Measurements from ENCODE around the gene SPTBN5. TPM values are rescaled to one million over a fixed set of nuclear protein-coding genes. Genes with fewer than 3 reads are reported as not detected.

SPTBN5 gene
- total RNA-seq, 1 donor from 2014 or later, result 0.17 TPM

DNA sequence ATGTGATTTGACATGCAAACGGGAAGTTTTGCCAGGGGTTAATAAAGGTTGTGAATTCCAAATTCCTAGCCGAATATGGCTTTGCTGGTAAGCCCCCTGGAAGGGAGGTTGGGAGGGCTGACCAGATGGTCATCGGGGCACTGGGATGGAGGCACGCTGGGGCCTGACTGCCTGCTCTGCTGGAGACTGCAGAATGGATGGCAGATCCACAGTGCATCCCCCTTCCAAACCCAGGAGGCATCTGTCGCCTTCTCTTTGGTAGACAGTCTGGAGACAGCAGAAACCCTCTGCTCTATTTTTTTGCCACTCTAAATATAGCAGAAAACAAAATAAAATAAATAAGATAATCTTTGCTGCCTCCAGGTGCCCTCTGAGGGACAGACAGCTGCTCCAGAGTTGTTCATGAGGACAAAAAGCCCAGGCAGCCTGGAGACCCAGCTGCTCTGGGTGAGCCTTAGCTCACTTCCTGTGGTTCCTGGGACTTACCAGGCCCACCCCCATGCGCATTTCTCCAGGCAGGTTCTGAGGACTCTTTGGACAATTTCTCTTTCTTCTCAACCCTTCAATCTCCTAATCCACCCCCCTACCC is 6.1 kb upstream of the SPTBN5 start:
- no peak for DNase-seq (ENCODE audit: low read depth)
- H3K36me3 ChIP-seq (ENCODE audit: control insufficient read depth, insufficient read depth, low read length), result no peaks in the 10 kb centered on the region
- TF ChIP-seq, protein P1, sequence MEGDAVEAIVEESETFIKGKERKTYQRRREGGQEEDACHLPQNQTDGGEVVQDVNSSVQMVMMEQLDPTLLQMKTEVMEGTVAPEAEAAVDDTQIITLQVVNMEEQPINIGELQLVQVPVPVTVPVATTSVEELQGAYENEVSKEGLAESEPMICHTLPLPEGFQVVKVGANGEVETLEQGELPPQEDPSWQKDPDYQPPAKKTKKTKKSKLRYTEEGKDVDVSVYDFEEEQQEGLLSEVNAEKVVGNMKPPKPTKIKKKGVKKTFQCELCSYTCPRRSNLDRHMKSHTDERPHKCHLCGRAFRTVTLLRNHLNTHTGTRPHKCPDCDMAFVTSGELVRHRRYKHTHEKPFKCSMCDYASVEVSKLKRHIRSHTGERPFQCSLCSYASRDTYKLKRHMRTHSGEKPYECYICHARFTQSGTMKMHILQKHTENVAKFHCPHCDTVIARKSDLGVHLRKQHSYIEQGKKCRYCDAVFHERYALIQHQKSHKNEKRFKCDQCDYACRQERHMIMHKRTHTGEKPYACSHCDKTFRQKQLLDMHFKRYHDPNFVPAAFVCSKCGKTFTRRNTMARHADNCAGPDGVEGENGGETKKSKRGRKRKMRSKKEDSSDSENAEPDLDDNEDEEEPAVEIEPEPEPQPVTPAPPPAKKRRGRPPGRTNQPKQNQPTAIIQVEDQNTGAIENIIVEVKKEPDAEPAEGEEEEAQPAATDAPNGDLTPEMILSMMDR (IDR thresholded peaks at IDR 0.05; ENCODE audit: insufficient read depth, low read length, poor library complexity, severe bottlenecking), result no peak
- H3K4me3 ChIP-seq (ENCODE audit: low read depth, low read length), result no peak overlapping the region
- H3K27me3 ChIP-seq (ENCODE audit: control insufficient read depth, insufficient read depth, low read length), result no peaks in the 10 kb centered on the region

DNA sequence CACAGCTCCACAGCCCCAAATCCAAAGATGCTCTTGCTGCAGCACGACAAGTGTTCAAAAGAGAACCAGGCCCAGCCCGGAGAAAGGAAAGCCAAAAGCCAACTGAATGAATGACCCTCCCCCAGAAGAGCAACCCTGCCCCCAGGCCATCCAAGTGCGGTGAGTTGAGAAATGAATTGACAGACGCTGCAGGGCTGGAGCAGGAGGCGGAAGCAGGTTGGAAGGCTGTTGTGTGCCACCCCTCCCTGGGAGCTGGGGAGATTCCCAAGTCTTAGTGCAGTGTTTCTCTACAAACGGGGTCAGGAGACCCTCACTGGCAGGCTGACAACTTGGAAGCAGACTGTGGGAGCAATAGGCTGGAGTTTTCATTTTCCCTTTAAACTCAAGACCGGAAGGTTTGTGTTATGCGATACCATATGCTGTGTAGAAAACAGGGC is 3.5 kb upstream of the SPTBN5 start:
- no peaks in the 10 kb centered on the region for H3K27me3 ChIP-seq (ENCODE audit: control insufficient read depth, insufficient read depth, low read length)
- no peak overlapping the region for H3K4me3 ChIP-seq (ENCODE audit: low read depth, low read length)
- no peak for DNase-seq (ENCODE audit: low read depth)
- H3K36me3 ChIP-seq (ENCODE audit: control insufficient read depth, insufficient read depth, low read length), result no peaks in the 10 kb centered on the region
- TF ChIP-seq, protein P1 (IDR thresholded peaks at IDR 0.05; ENCODE audit: insufficient read depth, low read length, poor library complexity, severe bottlenecking), result no peak

DNA sequence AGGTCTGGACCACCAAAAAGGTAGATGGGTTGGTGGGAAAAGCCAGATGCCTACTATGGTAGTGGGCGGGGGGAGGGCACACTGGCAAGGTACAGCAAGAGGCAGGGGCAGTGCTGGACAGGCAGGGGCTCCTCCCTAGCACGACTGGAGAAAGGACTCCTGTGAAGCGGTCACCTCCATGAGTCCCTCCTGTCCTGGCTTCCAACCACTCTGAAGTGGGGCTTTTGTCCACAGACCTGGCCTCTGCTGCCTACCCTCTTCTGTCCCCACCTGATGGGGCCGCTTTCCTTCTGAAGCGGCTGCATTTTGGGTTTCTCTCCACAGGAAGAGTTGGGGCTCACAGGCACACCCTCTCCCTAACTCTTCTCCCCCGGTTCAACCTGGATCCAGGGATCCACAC is 2.7 kb upstream of the SPTBN5 start:
- no peaks in the 10 kb centered on the region for H3K36me3 ChIP-seq (ENCODE audit: control insufficient read depth, insufficient read depth, low read length)
- no peak overlapping the region for H3K4me3 ChIP-seq (ENCODE audit: low read depth, low read length)
- H3K27me3 ChIP-seq (ENCODE audit: control insufficient read depth, insufficient read depth, low read length), result no peaks in the 10 kb centered on the region
- TF ChIP-seq, protein P1 (IDR thresholded peaks at IDR 0.05; ENCODE audit: insufficient read depth, low read length, poor library complexity, severe bottlenecking), result no peak
- DNase-seq (ENCODE audit: low read depth), result no peak

DNA sequence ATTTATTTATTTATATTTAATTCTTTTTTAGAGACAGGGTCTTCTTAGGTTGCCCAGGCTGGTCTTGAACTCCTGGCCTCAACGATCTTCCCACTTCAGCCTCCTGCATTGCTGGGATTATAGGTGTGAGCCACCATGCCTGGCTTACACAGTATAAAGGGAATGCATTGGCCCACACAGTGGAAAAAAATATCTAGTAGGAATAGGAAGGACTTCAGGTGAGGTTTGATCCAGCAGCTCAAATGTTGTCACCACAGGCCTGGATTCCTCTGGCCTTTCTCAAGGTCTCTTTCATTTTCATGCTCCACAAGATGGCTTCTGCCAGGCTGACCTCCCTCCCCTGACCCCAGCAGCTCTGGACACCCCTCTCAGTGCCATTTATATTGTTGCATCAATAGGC is 2.1 kb upstream of the SPTBN5 start:
- no peak for DNase-seq (ENCODE audit: low read depth)
- TF ChIP-seq, protein P1 (IDR thresholded peaks at IDR 0.05; ENCODE audit: insufficient read depth, low read length, poor library complexity, severe bottlenecking), result no peak

DNA sequence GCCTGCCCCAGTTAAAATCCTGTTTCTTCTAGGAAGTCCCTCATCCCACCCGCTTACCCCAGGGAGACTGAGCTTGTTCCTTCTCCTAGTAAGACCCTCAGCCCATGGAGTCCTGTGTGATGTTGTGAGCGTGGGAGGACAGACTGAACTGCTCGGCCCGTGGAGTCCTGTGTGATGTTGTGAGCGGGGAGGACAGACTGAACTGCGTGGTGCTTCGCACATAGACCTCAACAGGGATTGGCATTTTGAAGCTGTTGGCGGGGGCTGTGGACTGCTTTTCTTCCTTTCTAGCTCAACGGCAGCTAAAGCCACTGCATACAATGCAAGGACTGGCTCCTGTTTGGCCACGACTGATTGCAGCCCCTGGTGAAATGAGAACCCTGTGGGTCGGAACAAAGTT is 1.6 kb upstream of the SPTBN5 start:
- Histone ChIP-seq H3K27me3 (ENCODE audit: control insufficient read depth, insufficient read depth, low read length) (no peaks in the 10 kb centered on the region), H3K4me3 (ENCODE audit: low read depth, low read length) (no peak overlapping the region), H3K36me3 (ENCODE audit: control insufficient read depth, insufficient read depth, low read length) (no peaks in the 10 kb centered on the region)
- TF ChIP-seq, protein P1 (IDR thresholded peaks at IDR 0.05; ENCODE audit: insufficient read depth, low read length, poor library complexity, severe bottlenecking), result no peak
- DNase-seq (ENCODE audit: low read depth), result no peak

More for the DNA sequence above, 2.1 kb upstream of the SPTBN5 start:
- Histone ChIP-seq H3K4me3 (ENCODE audit: low read depth, low read length) (no peak overlapping the region), H3K36me3 (ENCODE audit: control insufficient read depth, insufficient read depth, low read length) (no peaks in the 10 kb centered on the region), H3K27me3 (ENCODE audit: control insufficient read depth, insufficient read depth, low read length) (no peaks in the 10 kb centered on the region)
